HCT116 (cell line): ENCODE data around the gene ARHGEF12.

Experiments
- CTCF ChIP-seq, 3 experiments: fragments of 200-600 bp in 1 of 3; sonication (generic) in 1 of 3; IDR thresholded peaks in 2 of 3; conservative IDR thresholded peaks in 1 of 3; 2 replicates each; pipeline ENCODE4 v1.5.1; 2012 to 2017; ENCODE audit warnings: low read depth in 2 of 3, low read length in 2 of 3, antibody characterized with exemption in 1 of 3, borderline replicate concordance in 1 of 3, control low read depth in 1 of 3, mild to moderate bottlenecking in 1 of 3, mixed read lengths in 1 of 3, mixed run types in 1 of 3, moderate library complexity in 1 of 3; ENCODE audit not compliant: insufficient read depth in 1 of 3
- EZH2 ChIP-seq: fragments of 200-600 bp; sonication (generic); IDR thresholded peaks from 2 replicates; pipeline ENCODE4 v1.6.1; 2017; ENCODE audit warnings: antibody characterized with exemption, mixed run types
- POLR2A ChIP-seq: IDR thresholded peaks from 2 replicates; pipeline ENCODE4 v1.7.0; 2011; ENCODE audit warnings: borderline replicate concordance; ENCODE audit not compliant: insufficient read depth, insufficient read length; ENCODE audit errors: extremely low read depth
- YY1 ChIP-seq: IDR thresholded peaks from 2 replicates; pipeline ENCODE4 v1.6.1; 2011; ENCODE audit warnings: low read length, low read depth, moderate library complexity, mild to moderate bottlenecking; ENCODE audit not compliant: insufficient replicate concordance; ENCODE audit errors: extremely low read depth
- TF ChIP-seq, protein P1 (sequence below): IDR thresholded peaks from 2 replicates; pipeline ENCODE4 v1.6.1; 2012; ENCODE audit warnings: low read depth
- TF ChIP-seq, protein P2 (sequence below): IDR thresholded peaks from 2 replicates; pipeline ENCODE4 v1.6.1; 2011; ENCODE audit warnings: mild to moderate bottlenecking, low read length, moderate library complexity; ENCODE audit not compliant: insufficient replicate concordance; ENCODE audit errors: extremely low read depth

GRCh38 chr11:120527111-120527761, 191.0 kb downstream of the ARHGEF12 start:
- no peak for TF ChIP-seq CTCF (IDR thresholded peaks at IDR 0.05 in 2 of 3, conservative IDR thresholded peaks at IDR 0.05 in 1 of 3; ENCODE audit: borderline replicate concordance in 1 of 3, insufficient read depth in 1 of 3, low read depth in 2 of 3, low read length in 2 of 3)
- no peak for TF ChIP-seq POLR2A
- TF ChIP-seq, protein P1, sequence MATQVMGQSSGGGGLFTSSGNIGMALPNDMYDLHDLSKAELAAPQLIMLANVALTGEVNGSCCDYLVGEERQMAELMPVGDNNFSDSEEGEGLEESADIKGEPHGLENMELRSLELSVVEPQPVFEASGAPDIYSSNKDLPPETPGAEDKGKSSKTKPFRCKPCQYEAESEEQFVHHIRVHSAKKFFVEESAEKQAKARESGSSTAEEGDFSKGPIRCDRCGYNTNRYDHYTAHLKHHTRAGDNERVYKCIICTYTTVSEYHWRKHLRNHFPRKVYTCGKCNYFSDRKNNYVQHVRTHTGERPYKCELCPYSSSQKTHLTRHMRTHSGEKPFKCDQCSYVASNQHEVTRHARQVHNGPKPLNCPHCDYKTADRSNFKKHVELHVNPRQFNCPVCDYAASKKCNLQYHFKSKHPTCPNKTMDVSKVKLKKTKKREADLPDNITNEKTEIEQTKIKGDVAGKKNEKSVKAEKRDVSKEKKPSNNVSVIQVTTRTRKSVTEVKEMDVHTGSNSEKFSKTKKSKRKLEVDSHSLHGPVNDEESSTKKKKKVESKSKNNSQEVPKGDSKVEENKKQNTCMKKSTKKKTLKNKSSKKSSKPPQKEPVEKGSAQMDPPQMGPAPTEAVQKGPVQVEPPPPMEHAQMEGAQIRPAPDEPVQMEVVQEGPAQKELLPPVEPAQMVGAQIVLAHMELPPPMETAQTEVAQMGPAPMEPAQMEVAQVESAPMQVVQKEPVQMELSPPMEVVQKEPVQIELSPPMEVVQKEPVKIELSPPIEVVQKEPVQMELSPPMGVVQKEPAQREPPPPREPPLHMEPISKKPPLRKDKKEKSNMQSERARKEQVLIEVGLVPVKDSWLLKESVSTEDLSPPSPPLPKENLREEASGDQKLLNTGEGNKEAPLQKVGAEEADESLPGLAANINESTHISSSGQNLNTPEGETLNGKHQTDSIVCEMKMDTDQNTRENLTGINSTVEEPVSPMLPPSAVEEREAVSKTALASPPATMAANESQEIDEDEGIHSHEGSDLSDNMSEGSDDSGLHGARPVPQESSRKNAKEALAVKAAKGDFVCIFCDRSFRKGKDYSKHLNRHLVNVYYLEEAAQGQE: no peak
- no peak for TF ChIP-seq EZH2
- TF ChIP-seq, protein P2, sequence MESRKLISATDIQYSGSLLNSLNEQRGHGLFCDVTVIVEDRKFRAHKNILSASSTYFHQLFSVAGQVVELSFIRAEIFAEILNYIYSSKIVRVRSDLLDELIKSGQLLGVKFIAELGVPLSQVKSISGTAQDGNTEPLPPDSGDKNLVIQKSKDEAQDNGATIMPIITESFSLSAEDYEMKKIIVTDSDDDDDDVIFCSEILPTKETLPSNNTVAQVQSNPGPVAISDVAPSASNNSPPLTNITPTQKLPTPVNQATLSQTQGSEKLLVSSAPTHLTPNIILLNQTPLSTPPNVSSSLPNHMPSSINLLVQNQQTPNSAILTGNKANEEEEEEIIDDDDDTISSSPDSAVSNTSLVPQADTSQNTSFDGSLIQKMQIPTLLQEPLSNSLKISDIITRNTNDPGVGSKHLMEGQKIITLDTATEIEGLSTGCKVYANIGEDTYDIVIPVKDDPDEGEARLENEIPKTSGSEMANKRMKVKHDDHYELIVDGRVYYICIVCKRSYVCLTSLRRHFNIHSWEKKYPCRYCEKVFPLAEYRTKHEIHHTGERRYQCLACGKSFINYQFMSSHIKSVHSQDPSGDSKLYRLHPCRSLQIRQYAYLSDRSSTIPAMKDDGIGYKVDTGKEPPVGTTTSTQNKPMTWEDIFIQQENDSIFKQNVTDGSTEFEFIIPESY: no peak
- TF ChIP-seq YY1: no peak
